GM12875 (cell line): ENCODE measurements around the gene VRK1.
"Not testable (repeated sequence)": the region's sequence is repeated elsewhere in the genome, so short reads cannot be mapped to it uniquely, and the experiment has no call there.

Experiments used
- H3K4me3 ChIP-seq: one replicate; pipeline ENCODE4 v1.5.1; 2011; ENCODE audit warnings: low read depth, low read length, control low read depth
- TF ChIP-seq, protein P1 (sequence below): IDR thresholded peaks from 2 replicates; pipeline ENCODE4 v1.5.1; 2011; ENCODE audit warnings: low read depth, mild to moderate bottlenecking, control low read depth, inconsistent platforms, low read length, moderate library complexity, borderline replicate concordance; ENCODE audit not compliant: insufficient read depth

VRK1 gene

GRCh38 chr14:96754845-96755184 lies 42.4 kb upstream of the VRK1 start:
- TF ChIP-seq, protein P1, sequence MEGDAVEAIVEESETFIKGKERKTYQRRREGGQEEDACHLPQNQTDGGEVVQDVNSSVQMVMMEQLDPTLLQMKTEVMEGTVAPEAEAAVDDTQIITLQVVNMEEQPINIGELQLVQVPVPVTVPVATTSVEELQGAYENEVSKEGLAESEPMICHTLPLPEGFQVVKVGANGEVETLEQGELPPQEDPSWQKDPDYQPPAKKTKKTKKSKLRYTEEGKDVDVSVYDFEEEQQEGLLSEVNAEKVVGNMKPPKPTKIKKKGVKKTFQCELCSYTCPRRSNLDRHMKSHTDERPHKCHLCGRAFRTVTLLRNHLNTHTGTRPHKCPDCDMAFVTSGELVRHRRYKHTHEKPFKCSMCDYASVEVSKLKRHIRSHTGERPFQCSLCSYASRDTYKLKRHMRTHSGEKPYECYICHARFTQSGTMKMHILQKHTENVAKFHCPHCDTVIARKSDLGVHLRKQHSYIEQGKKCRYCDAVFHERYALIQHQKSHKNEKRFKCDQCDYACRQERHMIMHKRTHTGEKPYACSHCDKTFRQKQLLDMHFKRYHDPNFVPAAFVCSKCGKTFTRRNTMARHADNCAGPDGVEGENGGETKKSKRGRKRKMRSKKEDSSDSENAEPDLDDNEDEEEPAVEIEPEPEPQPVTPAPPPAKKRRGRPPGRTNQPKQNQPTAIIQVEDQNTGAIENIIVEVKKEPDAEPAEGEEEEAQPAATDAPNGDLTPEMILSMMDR, result no peak

DNA sequence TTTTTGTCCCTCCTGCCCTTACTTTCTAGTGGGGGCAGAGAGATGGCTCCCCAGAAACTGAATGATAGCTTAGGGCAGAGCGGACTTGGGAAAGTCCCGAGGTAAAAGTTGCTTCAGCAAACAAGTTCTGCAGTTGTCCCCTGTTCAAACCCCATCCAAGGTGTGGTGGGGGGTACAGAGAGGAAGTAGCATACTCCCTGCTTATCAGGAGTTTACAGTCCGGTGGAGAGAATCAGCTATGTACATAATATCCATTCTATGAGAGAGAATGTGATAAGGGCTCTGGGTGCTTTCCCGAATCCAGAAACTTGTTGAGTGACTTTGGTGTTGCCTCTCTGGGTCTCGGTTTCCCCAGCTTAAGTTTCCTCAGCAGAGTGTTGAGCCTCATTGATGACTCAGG lies 40.4 kb upstream of the VRK1 start:
- TF ChIP-seq, protein P1, result no peak
- H3K4me3 ChIP-seq, result no peak overlapping the region

More at GRCh38 chr14:96754845-96755184, 42.4 kb upstream of the VRK1 start:
- no peak overlapping the region for H3K4me3 ChIP-seq

- no peak overlapping the region for H3K4me3 ChIP-seq
- TF ChIP-seq, protein P1, result no peak
Observed at GRCh38 chr14:96757456-96757855, 39.7 kb upstream of the VRK1 start.

- no peak overlapping the region for H3K4me3 ChIP-seq
- TF ChIP-seq, protein P1, result no peak
Observed at GRCh38 chr14:96761066-96761465, 36.1 kb upstream of the VRK1 start.

DNA sequence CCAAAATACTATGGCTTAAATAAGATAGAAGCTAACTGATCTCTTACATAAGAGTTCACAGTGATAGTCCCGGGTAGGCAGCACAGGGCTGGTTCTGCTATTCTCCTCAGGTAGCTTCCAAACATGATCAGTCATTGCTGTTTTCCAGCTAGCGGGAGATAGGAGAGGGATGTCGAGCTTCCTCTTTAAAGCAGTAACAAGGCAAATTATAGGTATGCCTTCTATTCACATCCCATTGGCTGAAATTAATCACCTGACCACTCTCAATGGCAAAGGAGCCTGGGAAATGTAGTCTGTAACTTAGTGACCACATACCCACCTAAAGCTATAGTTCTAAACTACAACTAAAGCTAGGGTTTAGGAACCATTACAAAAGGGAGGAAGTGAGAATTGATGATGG lies 34.5 kb upstream of the VRK1 start:
- TF ChIP-seq, protein P1, result no peak
- H3K4me3 ChIP-seq, result no peak overlapping the region

DNA sequence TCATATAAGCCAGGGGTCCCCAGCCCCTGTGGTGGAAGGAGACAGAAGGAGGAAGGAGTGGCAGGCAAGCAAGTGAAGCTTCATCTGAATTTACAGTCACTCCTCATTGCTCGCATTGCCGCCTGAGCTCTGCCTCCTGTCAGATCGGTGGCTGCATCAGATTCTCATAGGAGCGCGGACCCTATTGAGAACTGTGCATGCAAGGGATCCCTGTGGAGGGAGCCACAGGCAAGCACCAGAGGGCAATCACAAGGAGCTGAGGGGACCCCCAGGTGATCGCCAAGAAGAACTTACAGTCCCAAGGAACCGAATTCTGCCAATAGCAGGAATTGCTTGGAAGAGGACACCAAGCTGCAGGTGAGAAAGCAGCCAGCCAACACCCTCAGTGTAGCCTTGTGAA lies 33.2 kb upstream of the VRK1 start:
- H3K4me3 ChIP-seq, result no peak overlapping the region
- TF ChIP-seq, protein P1, result no peak

- not testable (repeated sequence) for H3K4me3 ChIP-seq
Observed at GRCh38 chr14:96765205-96765604, 32.0 kb upstream of the VRK1 start.

DNA sequence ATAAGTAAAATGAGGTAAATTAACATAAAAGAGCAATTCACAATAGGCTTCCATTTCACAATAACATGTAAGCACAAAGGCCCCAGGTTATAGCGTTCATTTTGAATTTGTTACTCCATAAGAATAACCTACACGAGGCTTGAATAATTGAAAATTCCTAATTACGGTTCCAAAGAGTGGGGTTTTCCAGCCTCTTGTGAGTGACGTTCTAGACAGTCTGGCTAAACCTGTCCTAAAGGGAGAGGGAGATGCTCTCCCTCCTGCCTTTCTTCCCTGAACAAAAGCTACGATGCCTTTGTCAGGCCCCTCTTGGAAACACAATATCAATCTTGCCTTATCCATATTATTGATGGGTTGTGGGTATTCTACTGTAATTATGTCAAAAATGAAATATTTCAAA lies 24.3 kb upstream of the VRK1 start:
- TF ChIP-seq, protein P1, result no peak
- no peak overlapping the region for H3K4me3 ChIP-seq
